ENCODE measurements around the gene ENTREP3.
A peak's percentile ranks its signal among the peaks of the same experiment; 100 is the strongest.

Gene ENTREP3

GRCh38 chr1:155278689-155279160, 23.4 kb upstream of the ENTREP3 start:
- no peak for DNase-seq (ENCODE audit: low read depth, low spot score)

- DNase-seq (ENCODE audit: low read depth, low spot score): peak; percentile 56
Observed at GRCh38 chr1:155277902-155278688, 22.8 kb upstream of the ENTREP3 start.

GRCh38 chr1:155277070-155277901, 22.0 kb upstream of the ENTREP3 start, which contains the start of gene HCN3:
TSS of gene HCN3 (plus strand) at chr1:155277463. CDS start at chr1:155277591, 128 bp downstream.
- peak; percentile 88 for DNase-seq (ENCODE audit: low read depth, low spot score)

GRCh38 chr1:155273343-155274245, 18.3 kb upstream of the ENTREP3 start, which contains the start of gene CLK2:
TSS of gene CLK2 (minus strand) at chr1:155273504. CDS start at chr1:155270977, 2,527 bp downstream.
- DNase-seq (ENCODE audit: low read depth, low spot score): peak; percentile 95

- no peak for DNase-seq (ENCODE audit: low read depth, low spot score)
Observed at GRCh38 chr1:155272466-155273342, 17.4 kb upstream of the ENTREP3 start.

GRCh38 chr1:155269381-155269780, 14.1 kb upstream of the ENTREP3 start:
- DNase-seq (ENCODE audit: low read depth, low spot score): no peak

- no peak for DNase-seq (ENCODE audit: low read depth, low spot score)
Observed at GRCh38 chr1:155268630-155269029, 13.3 kb upstream of the ENTREP3 start.

GRCh38 chr1:155267373-155267772, 12.1 kb upstream of the ENTREP3 start:
- no peak for DNase-seq (ENCODE audit: low read depth, low spot score)

GRCh38 chr1:155266553-155266952, 11.3 kb upstream of the ENTREP3 start:
- no peak for DNase-seq (ENCODE audit: low read depth, low spot score)

GRCh38 chr1:155263067-155263466, 7.8 kb upstream of the ENTREP3 start:
- no peak for DNase-seq (ENCODE audit: low read depth, low spot score)

- DNase-seq (ENCODE audit: low read depth, low spot score): peak; percentile 72
Observed at GRCh38 chr1:155261852-155262673, 6.8 kb upstream of the ENTREP3 start, which contains the start of gene SCAMP3. TSS of gene SCAMP3 (minus strand) at chr1:155262360. CDS start at chr1:155262151, 209 bp downstream.

GRCh38 chr1:155261493-155261851, 6.2 kb upstream of the ENTREP3 start:
- DNase-seq (ENCODE audit: low read depth, low spot score): no peak

- no peak for DNase-seq (ENCODE audit: low read depth, low spot score)
Observed at GRCh38 chr1:155260276-155260675, 5.0 kb upstream of the ENTREP3 start.

- no peak for DNase-seq (ENCODE audit: low read depth, low spot score)
Observed at GRCh38 chr1:155256058-155256852, 972 bp upstream of the ENTREP3 start.

GRCh38 chr1:155254714-155255242, 505 bp downstream of the ENTREP3 start:
- no peak for DNase-seq (ENCODE audit: low read depth, low spot score)

GRCh38 chr1:155254228-155254713, 1.0 kb downstream of the ENTREP3 start:
- no peak for DNase-seq (ENCODE audit: low read depth, low spot score)

GRCh38 chr1:155253797-155254196, 1.5 kb downstream of the ENTREP3 start:
- no peak for DNase-seq (ENCODE audit: low read depth, low spot score)

- no peak for DNase-seq (ENCODE audit: low read depth, low spot score)
Observed at GRCh38 chr1:155253208-155253607, 2.1 kb downstream of the ENTREP3 start.
